ENCODE data around the gene CHCHD4. TPM values are rescaled to one million over a fixed set of nuclear protein-coding genes. Genes with fewer than 3 reads are reported as not detected.

The CHCHD4 gene
- polyA plus RNA-seq, 2 of the 4 experiments (the other 2 are of a cell fraction): 37.3 to 48.8 TPM

DNA sequence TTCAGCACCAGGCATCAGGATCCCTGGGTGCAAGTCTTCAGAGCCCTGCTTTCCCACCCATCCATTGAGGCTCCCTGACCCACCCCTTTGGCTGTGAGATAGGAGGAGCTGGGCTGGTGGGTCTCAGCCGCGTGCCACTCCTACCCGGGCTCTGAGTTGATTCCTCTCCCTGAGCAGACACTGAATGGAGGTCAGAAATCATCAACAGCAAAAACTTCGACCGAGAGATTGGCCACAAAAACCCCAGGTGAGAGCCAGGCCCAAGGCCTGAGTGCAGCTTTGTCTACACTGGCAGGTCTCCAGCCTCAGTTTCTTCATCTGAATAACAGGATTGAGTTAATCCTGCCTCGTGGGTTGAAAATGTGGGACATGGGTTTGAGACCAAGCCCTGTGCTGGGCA, 8.0 kb upstream of the CHCHD4 start:
- H3K9me3 ChIP-seq: no peaks in the 10 kb centered on the region
- no peak overlapping the region for H3K4me2 ChIP-seq
- no peak for TF ChIP-seq FOXS1 (CRISPR knock-in tag; IDR thresholded peaks at IDR 0.05)
- TF ChIP-seq TFCP2L1 (CRISPR knock-in tag; IDR thresholded peaks at IDR 0.05): no peak
- TF ChIP-seq MAFK (IDR thresholded peaks at IDR 0.05; ENCODE audit: partially characterized antibody): no peak
- TF ChIP-seq ZSCAN20 (CRISPR knock-in tag; IDR thresholded peaks at IDR 0.05): no peak
- no peak for TF ChIP-seq HOXB13 (CRISPR knock-in tag; IDR thresholded peaks at IDR 0.05; ENCODE audit: low read depth)
- TF ChIP-seq KDM1A (IDR thresholded peaks at IDR 0.05; ENCODE audit: low read depth): no peak
- TF ChIP-seq EHMT2 (IDR thresholded peaks at IDR 0.05; ENCODE audit: low read depth): no peak
- no peak overlapping the region for H3K4me3 ChIP-seq
- WGBS (ENCODE audit: missing lambda C conversion rate): 96% methylated on average over 6 of the region's 6 CpGs
- ChIA-PET POLR2A (interaction anchor here (1.2 to 1.6 kb wide), 2 partner anchors 8 to 46 kb away, joined by 4 read pairs; partner anchors contain the start of genes CHCHD4, LSM3 and XPC), CTCF (interaction anchor here (1.1 kb wide), 1 partner anchor 40 kb away, joined by 3 read pairs; no protein-coding TSS in a partner anchor)
- DNase-seq (ENCODE audit: low read depth in 1 of 2, low spot score in 1 of 2) (no peak), ATAC-seq (no peak), FAIRE-seq (no peak)
- peaks cover 8% of the 10 kb centered on the region; the same call in 2 of the 3 replicates for H3K4me1 ChIP-seq
- no peak overlapping the region for H3K27ac ChIP-seq

GRCh38 chr3:14132120-14132519, 7.5 kb upstream of the CHCHD4 start:
- no peak overlapping the region for H3K4me2 ChIP-seq
- ATAC-seq (no peak), FAIRE-seq (no peak), DNase-seq (ENCODE audit: low read depth in 1 of 2, low spot score in 1 of 2) (no peak)
- H3K27ac ChIP-seq: no peak overlapping the region
- CTCF ChIA-PET: interaction anchor here (1.1 to 1.6 kb wide), 2 partner anchors 14 to 40 kb away, joined by 3 to 6 read pairs; no protein-coding TSS in a partner anchor
- H3K4me3 ChIP-seq: no peak overlapping the region
- no peaks in the 10 kb centered on the region for H3K9me3 ChIP-seq
- 95% methylated on average over 8 of the region's 8 CpGs for WGBS (ENCODE audit: missing lambda C conversion rate)
- TF ChIP-seq HOXA7 (CRISPR knock-in tag; IDR thresholded peaks at IDR 0.05): no peak
- no peak for TF ChIP-seq POLR2AphosphoS2 (conservative IDR thresholded peaks at IDR 0.05; ENCODE audit: low read length)
- no peak for TF ChIP-seq SMC3 (IDR thresholded peaks at IDR 0.05)
- TF ChIP-seq, protein P1, sequence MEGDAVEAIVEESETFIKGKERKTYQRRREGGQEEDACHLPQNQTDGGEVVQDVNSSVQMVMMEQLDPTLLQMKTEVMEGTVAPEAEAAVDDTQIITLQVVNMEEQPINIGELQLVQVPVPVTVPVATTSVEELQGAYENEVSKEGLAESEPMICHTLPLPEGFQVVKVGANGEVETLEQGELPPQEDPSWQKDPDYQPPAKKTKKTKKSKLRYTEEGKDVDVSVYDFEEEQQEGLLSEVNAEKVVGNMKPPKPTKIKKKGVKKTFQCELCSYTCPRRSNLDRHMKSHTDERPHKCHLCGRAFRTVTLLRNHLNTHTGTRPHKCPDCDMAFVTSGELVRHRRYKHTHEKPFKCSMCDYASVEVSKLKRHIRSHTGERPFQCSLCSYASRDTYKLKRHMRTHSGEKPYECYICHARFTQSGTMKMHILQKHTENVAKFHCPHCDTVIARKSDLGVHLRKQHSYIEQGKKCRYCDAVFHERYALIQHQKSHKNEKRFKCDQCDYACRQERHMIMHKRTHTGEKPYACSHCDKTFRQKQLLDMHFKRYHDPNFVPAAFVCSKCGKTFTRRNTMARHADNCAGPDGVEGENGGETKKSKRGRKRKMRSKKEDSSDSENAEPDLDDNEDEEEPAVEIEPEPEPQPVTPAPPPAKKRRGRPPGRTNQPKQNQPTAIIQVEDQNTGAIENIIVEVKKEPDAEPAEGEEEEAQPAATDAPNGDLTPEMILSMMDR (IDR thresholded peaks at IDR 0.05): no peak
- no peak for TF ChIP-seq EHF (CRISPR knock-in tag; IDR thresholded peaks at IDR 0.05)
- TF ChIP-seq REST (IDR thresholded peaks at IDR 0.05): no peak
- POLR2A ChIA-PET: interaction anchor here (1.2 to 1.6 kb wide), 2 partner anchors 8 to 46 kb away, joined by 4 read pairs; partner anchors contain the start of genes CHCHD4, LSM3 and XPC
- H3K4me1 ChIP-seq: peaks cover 7% of the 10 kb centered on the region; the same call in 2 of the 3 replicates

DNA sequence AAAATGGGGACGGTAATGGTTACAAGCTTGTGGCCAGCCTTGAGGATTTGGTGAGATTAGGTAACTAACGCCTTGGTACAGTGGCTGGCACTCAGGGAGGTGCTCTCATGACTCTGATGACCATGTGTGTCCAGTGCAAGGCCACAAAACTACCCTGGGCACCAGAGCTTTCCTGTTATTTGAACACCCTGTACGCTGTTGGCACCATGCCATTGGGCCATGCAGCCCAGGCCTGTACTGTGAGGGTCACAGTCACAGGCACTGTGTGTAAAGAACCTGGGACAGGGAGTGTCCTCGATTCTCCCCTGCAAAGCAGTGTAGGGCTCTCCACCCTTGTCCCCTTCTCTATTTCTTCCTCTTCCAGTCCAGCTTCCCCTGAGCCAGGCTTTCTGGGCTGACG, 6.5 kb upstream of the CHCHD4 start:
- no peak for DNase-seq (ENCODE audit: low read depth in 1 of 2, low spot score in 1 of 2)
- FAIRE-seq: no peak
- no peak overlapping the region for H3K4me3 ChIP-seq
- no peak for ATAC-seq
- WGBS (ENCODE audit: missing lambda C conversion rate): 70% methylated on average over 5 of the region's 5 CpGs
- H3K27ac ChIP-seq: no peak overlapping the region
- H3K9me3 ChIP-seq: no peaks in the 10 kb centered on the region
- H3K4me1 ChIP-seq: peaks cover 8% of the 10 kb centered on the region
- H3K4me2 ChIP-seq: no peak overlapping the region
- POLR2A ChIA-PET: interaction anchor here (1.6 kb wide), 1 partner anchor 47 kb away, joined by 4 read pairs; the partner anchor contains the start of genes LSM3 and XPC
- CTCF ChIA-PET: interaction anchor here (1.6 kb wide), 1 partner anchor 15 kb away, joined by 6 read pairs; no protein-coding TSS in a partner anchor
- TF ChIP-seq TP53 (CRISPR knock-in tag; IDR thresholded peaks at IDR 0.05) (no peak), EHF (CRISPR knock-in tag; IDR thresholded peaks at IDR 0.05) (no peak), HEYL (CRISPR knock-in tag; IDR thresholded peaks at IDR 0.05) (no peak)
